OCI-LY7 (cell line): ENCODE measurements around the gene ARID5B. TPM values are rescaled to one million over a fixed set of nuclear protein-coding genes. Genes with fewer than 3 reads are reported as not detected.

Source experiments
- BruUV-seq: library from RNA; stranded (reverse); fragments of 400-500 nt; replicated peaks from 2 replicates; lab custom pipeline; 2021; lab: Mats Ljungman, UMichigan
- CTCF ChIA-PET: fragments of 300-600 bp; sonication (Branson Sonifier 250); formaldehyde crosslinking; loops from one replicate; lab custom pipeline; 2022; ENCODE audit warnings: antibody characterized with exemption; ENCODE audit not compliant: unreplicated experiment; lab: Charles Lee
- POLR2A ChIA-PET: fragments of 300-600 bp; sonication (Branson Sonifier 250); formaldehyde crosslinking; loops from one replicate; lab custom pipeline; 2022; ENCODE audit warnings: antibody characterized with exemption; lab: Charles Lee
- DNase-seq: peaks from one replicate; pipeline ENCODE4 v3.0.0-alpha.2; 2015; ENCODE audit warnings: low spot score
- H2AFZ ChIP-seq: fragments of 200-600 bp; sonication (generic), shearing (Covaris generic); 2 replicates; pipeline ENCODE4 v1.6.1; 2014; ENCODE audit warnings: mild to moderate bottlenecking, antibody characterized with exemption, low read length, moderate library complexity
- H3K27ac ChIP-seq: fragments of 200-600 bp; sonication (generic); 2 replicates; pipeline ENCODE4 v1.5.1; 2014; ENCODE audit warnings: mixed run types, low read depth, mild to moderate bottlenecking, moderate library complexity, low read length, inconsistent platforms; ENCODE audit not compliant: poor library complexity, severe bottlenecking
- H3K36me3 ChIP-seq: fragments of 200-600 bp; sonication (generic); 2 replicates; pipeline ENCODE4 v1.6.1; 2014; ENCODE audit warnings: mild to moderate bottlenecking, antibody characterized with exemption, low read length, moderate library complexity, mixed read lengths; ENCODE audit not compliant: insufficient read depth
- H3K4me1 ChIP-seq: fragments of 200-600 bp; sonication (generic); 2 replicates; pipeline ENCODE4 v1.5.1; 2014; ENCODE audit warnings: mild to moderate bottlenecking, low read length; ENCODE audit not compliant: insufficient read depth, poor library complexity, severe bottlenecking
- H3K4me2 ChIP-seq: fragments of 200-600 bp; sonication (generic); 2 replicates; pipeline ENCODE4 v1.6.1; 2014; ENCODE audit warnings: mild to moderate bottlenecking, low read length
- H3K4me3 ChIP-seq: fragments of 200-600 bp; sonication (generic); 2 replicates; pipeline ENCODE4 v1.5.1; 2014; ENCODE audit warnings: mild to moderate bottlenecking, low read depth, low read length; ENCODE audit not compliant: poor library complexity, severe bottlenecking
- H3K79me2 ChIP-seq: fragments of 200-600 bp; sonication (generic); 2 replicates; pipeline ENCODE4 v1.6.1; 2016; ENCODE audit warnings: low read depth, mild to moderate bottlenecking, low read length, moderate library complexity, mixed read lengths; ENCODE audit not compliant: insufficient read depth
- H3K9me2 ChIP-seq: fragments of 200-600 bp; sonication (generic); 2 replicates; pipeline ENCODE4 v1.6.1; 2016; ENCODE audit warnings: mild to moderate bottlenecking, low read length, mixed read lengths; ENCODE audit not compliant: insufficient read depth
- H3K9me3 ChIP-seq: fragments of 200-600 bp; sonication (generic); 2 replicates; pipeline ENCODE4 v1.6.1; 2014; ENCODE audit warnings: mild to moderate bottlenecking, mixed run types, low read length, mixed read lengths
- H4K20me1 ChIP-seq: fragments of 200-600 bp; sonication (generic); 2 replicates; pipeline ENCODE4 v1.6.1; 2014; ENCODE audit warnings: mild to moderate bottlenecking, antibody characterized with exemption, low read length, moderate library complexity, mixed read lengths; ENCODE audit not compliant: insufficient read depth
- CTCF ChIP-seq: fragments of 200-600 bp; sonication (generic); conservative IDR thresholded peaks from 2 replicates; pipeline ENCODE4 v1.5.1; 2014; ENCODE audit warnings: mild to moderate bottlenecking, antibody characterized with exemption, low read length, moderate library complexity, mixed read lengths
- EZH2phosphoT487 ChIP-seq: fragments of 200-600 bp; sonication (generic); IDR thresholded peaks from 2 replicates; pipeline ENCODE4 v1.6.1; 2018; ENCODE audit warnings: low read depth, borderline replicate concordance, mild to moderate bottlenecking, mixed run types, antibody characterized with exemption, low read length, moderate library complexity, mixed read lengths
- intact Hi-C: fragments of 100-400 bp; cut with micrococcal nuclease; formaldehyde crosslinking; loops from one replicate; pipeline ENCODE4 v1.10.0; 2022; ENCODE audit not compliant: unreplicated experiment
- total RNA-seq, 2 experiments: library from RNA; depleted of rRNA in 1 of 2; stranded (reverse); fragments of >200 nt in 1 of 2; shearing (Covaris generic) in 1 of 2; gene quantifications; 2 replicates each; pipeline ENCODE4 v1.2.3, GENCODE V29; 2014 to 2022

Gene ARID5B
- total RNA-seq, 2 experiments from 2014 or later = 38.0 to 56.7 TPM

- TF ChIP-seq CTCF = no peak
- TF ChIP-seq EZH2phosphoT487 = no peak
- Histone ChIP-seq H3K4me1 (peaks cover 4% of the 10 kb centered on the region), H3K9me3 (no peaks in the 10 kb centered on the region), H3K36me3 (peaks cover 71% of the 10 kb centered on the region), H4K20me1 (no peaks in the 10 kb centered on the region), H3K9me2 (no peaks in the 10 kb centered on the region), H2AFZ (no peak overlapping the region), H3K27ac (no peak overlapping the region), H3K4me3 (no peak overlapping the region), H3K79me2 (no peaks in the 10 kb centered on the region), H3K4me2 (no peak overlapping the region)
- ChIA-PET CTCF (no interaction called here), POLR2A (interaction anchor here (1.0 kb wide), 1 partner anchor 18 kb away, joined by 7 read pairs; no protein-coding TSS in a partner anchor)
- no peak for DNase-seq
- intact Hi-C loops = no loop called here
- BruUV-seq = no TSS peak
These were observed 170.4 kb downstream of the ARID5B start for GRCh38 chr10:62071846-62072281.

GRCh38 chr10:62072901-62073300 is 171.4 kb downstream of the ARID5B start:
- Histone ChIP-seq H3K4me1 (peaks cover 13% of the 10 kb centered on the region), H3K36me3 (peaks cover 79% of the 10 kb centered on the region), H3K4me2 (no peak overlapping the region), H3K27ac (no peak overlapping the region), H3K79me2 (no peaks in the 10 kb centered on the region), H3K9me3 (no peaks in the 10 kb centered on the region), H3K9me2 (no peaks in the 10 kb centered on the region), H3K4me3 (no peak overlapping the region), H2AFZ (no peak overlapping the region), H4K20me1 (no peaks in the 10 kb centered on the region)
- ChIA-PET POLR2A (interaction anchor here (0.6 to 3.1 kb wide), 5 partner anchors 13 to 192 kb away, joined by 3 to 9 read pairs (median 4); no protein-coding TSS in a partner anchor), CTCF (no interaction called here)
- TF ChIP-seq CTCF (no peak), EZH2phosphoT487 (no peak)
- no TSS peak for BruUV-seq
- no peak for DNase-seq
- intact Hi-C loops = no loop called here

- POLR2A ChIA-PET = interaction anchor here (0.6 to 3.1 kb wide), 3 partner anchors 14 to 55 kb away, joined by 3 to 9 read pairs (median 7); no protein-coding TSS in a partner anchor
These were observed 171.9 kb downstream of the ARID5B start for GRCh38 chr10:62073429-62073828.

More at GRCh38 chr10:62073429-62073828, 171.9 kb downstream of the ARID5B start:
- CTCF ChIA-PET = no interaction called here
- peaks cover 13% of the 10 kb centered on the region for H3K4me1 ChIP-seq
- H3K4me3 ChIP-seq = no peak overlapping the region
- no peak overlapping the region for H3K4me2 ChIP-seq
- no peak overlapping the region for H3K27ac ChIP-seq
- peaks cover 84% of the 10 kb centered on the region for H3K36me3 ChIP-seq
- no TSS peak for BruUV-seq
- TF ChIP-seq EZH2phosphoT487 (no peak), CTCF (no peak)
- H2AFZ ChIP-seq = no peak overlapping the region
- H3K9me2 ChIP-seq = no peaks in the 10 kb centered on the region
- H3K9me3 ChIP-seq = no peaks in the 10 kb centered on the region
- intact Hi-C loops = no loop called here
- no peaks in the 10 kb centered on the region for H3K79me2 ChIP-seq
- H4K20me1 ChIP-seq = no peaks in the 10 kb centered on the region
- DNase-seq = no peak
